Subcutaneous adipose tissue (tissue), 4 donors: ENCODE results near the gene KRT14. TPM values are rescaled to one million over a fixed set of nuclear protein-coding genes. Genes with fewer than 3 reads are reported as not detected.

ENCODE experiments used
- CTCF ChIP-seq: fragments of 450-650 bp; IDR thresholded peaks from one replicate; pipeline ENCODE4 v1.5.1; 2016; ENCODE audit warnings: low read depth, mild to moderate bottlenecking, control low read depth, antibody characterized with exemption, moderate library complexity
- total RNA-seq, 4 donors: library from RNA; depleted of rRNA; stranded (reverse); fragments of >200 nt; gene quantifications; one replicate each; pipeline ENCODE4 v1.1.0, GENCODE V29; 2016

The KRT14 gene
- total RNA-seq, 4 donors from 2014 or later, result 2.0 to 2.1 TPM; not detected in 2

- no peak for TF ChIP-seq CTCF
These were observed 8.2 kb downstream of the KRT14 start for GRCh38 chr17:41578538-41578937.

- TF ChIP-seq CTCF, result no peak
These were observed 11.4 kb downstream of the KRT14 start for GRCh38 chr17:41575336-41575735.

- no peak for TF ChIP-seq CTCF
These were observed 14.9 kb downstream of the KRT14 start, which contains the start of gene KRT9 for GRCh38 chr17:41571561-41572434. Gene KRT9 (minus strand): TSS chr17:41572059. CDS start chr17:41571992, 67 bp downstream.

GRCh38 chr17:41567317-41567716 is 19.4 kb downstream of the KRT14 start:
- TF ChIP-seq CTCF, result no peak

- TF ChIP-seq CTCF, result no peak
These were observed 21.4 kb downstream of the KRT14 start for GRCh38 chr17:41565338-41565737.

- no peak for TF ChIP-seq CTCF
These were observed 23.0 kb downstream of the KRT14 start for GRCh38 chr17:41563607-41564170.

GRCh38 chr17:41561554-41561953 is 25.1 kb downstream of the KRT14 start:
- no peak for TF ChIP-seq CTCF
